Smooth muscle cell (in vitro differentiated cells): Measurements from ENCODE around the gene CCL11. TPM values are rescaled to one million over a fixed set of nuclear protein-coding genes. Genes with fewer than 3 reads are reported as not detected.
"Not testable (repeated sequence)": the region's sequence is repeated elsewhere in the genome, so short reads cannot be mapped to it uniquely, and the experiment has no call there.

Experiments
- DNase-seq: peaks from one replicate; lab custom pipeline; 2025; ENCODE audit not compliant: unreplicated experiment; lab: John Stamatoyannopoulos, UW
- H2AFZ ChIP-seq: fragments of 200-600 bp; sonication (generic); 2 replicates; pipeline ENCODE4 v1.6.0; 2016; ENCODE audit warnings: antibody characterized with exemption, low read depth, mild to moderate bottlenecking
- H3F3A ChIP-seq: fragments of 200-600 bp; sonication (generic); 2 replicates; pipeline ENCODE4 v1.6.0; 2017; ENCODE audit warnings: antibody characterized with exemption, low read depth
- H3K27ac ChIP-seq: fragments of 200-600 bp; sonication (generic); 2 replicates; pipeline ENCODE4 v1.5.1; 2016; ENCODE audit warnings: low read depth, mild to moderate bottlenecking
- H3K27me3 ChIP-seq: fragments of 200-600 bp; sonication (generic); 2 replicates; pipeline ENCODE4 v1.6.1; 2016; ENCODE audit warnings: low read depth, mild to moderate bottlenecking
- H3K36me3 ChIP-seq: fragments of 200-600 bp; sonication (generic); 2 replicates; pipeline ENCODE4 v1.5.1; 2016; ENCODE audit warnings: low read depth
- H3K4me1 ChIP-seq: fragments of 200-600 bp; sonication (generic); 2 replicates; pipeline ENCODE4 v1.5.1; 2016; ENCODE audit warnings: low read depth
- H3K4me2 ChIP-seq: fragments of 200-600 bp; sonication (generic); 2 replicates; pipeline ENCODE4 v1.6.0; 2016; ENCODE audit warnings: mild to moderate bottlenecking
- H3K4me3 ChIP-seq: fragments of 200-600 bp; sonication (generic); 2 replicates; pipeline ENCODE4 v1.5.1; 2016; ENCODE audit warnings: mild to moderate bottlenecking
- H3K79me2 ChIP-seq: fragments of 200-600 bp; sonication (generic); 2 replicates; pipeline ENCODE4 v1.6.0; 2016; ENCODE audit warnings: low read depth, mild to moderate bottlenecking
- H3K9ac ChIP-seq: fragments of 200-600 bp; sonication (generic); 2 replicates; pipeline ENCODE4 v1.6.0; 2016; ENCODE audit warnings: low read depth
- H3K9me3 ChIP-seq: fragments of 200-600 bp; sonication (generic); replicated peaks from 2 replicates; pipeline ENCODE4 v1.5.1; 2016; ENCODE audit warnings: low read depth
- H4K20me1 ChIP-seq: fragments of 200-600 bp; sonication (generic); 2 replicates; pipeline ENCODE4 v1.6.0; 2016; ENCODE audit warnings: low read depth
- CTCF ChIP-seq: fragments of 200-600 bp; sonication (generic); IDR thresholded peaks from 2 replicates; pipeline ENCODE4 v1.5.1; 2017; ENCODE audit warnings: borderline replicate concordance, mild to moderate bottlenecking, antibody characterized with exemption; ENCODE audit not compliant: insufficient read depth, poor library complexity, severe bottlenecking
- WGBS: methylation state at CpG from one replicate; pipeline ENCODE4 v1.1.7; 2016; ENCODE audit warnings: low lambda C conversion rate; 5-methylcytosine and 5-hydroxymethylcytosine counted together
- polyA plus RNA-seq: library from polyadenylated mRNA; unstranded; fragments of >200 nt; fragmentation: Nextera tagmentation; extraction: Ambion mirVana; gene quantifications from 2 replicates; pipeline ENCODE4 v1.2.1, GENCODE V29; 2016
- total RNA-seq: library from RNA; depleted of rRNA; stranded (reverse); fragments of >200 nt; gene quantifications from 2 replicates; pipeline ENCODE4 v1.2.3, GENCODE V29; 2014

CCL11 gene
- total and polyA plus RNA-seq, 2 experiments from 2014 or later, result not detected

- no peak overlapping the region for H2AFZ ChIP-seq
- H3K4me2 ChIP-seq, result no peak overlapping the region
- no peak for TF ChIP-seq CTCF
These were observed 28.7 kb downstream of the CCL11 start for GRCh38 chr17:34314279-34314678.

GRCh38 chr17:34318474-34318873 lies 32.9 kb downstream of the CCL11 start:
- Histone ChIP-seq H4K20me1 (no peaks in the 10 kb centered on the region), H3K79me2 (no peaks in the 10 kb centered on the region), H3K9me3 (no peaks in the 10 kb centered on the region), H3F3A (no peaks in the 10 kb centered on the region), H3K36me3 (no peaks in the 10 kb centered on the region), H3K4me3 (no peak overlapping the region), H3K4me1 (no peaks in the 10 kb centered on the region), H2AFZ (no peak overlapping the region), H3K27me3 (peaks cover 12% of the 10 kb centered on the region), H3K27ac (no peak overlapping the region), H3K9ac (no peak overlapping the region), H3K4me2 (no peak overlapping the region)
- 72% methylated on average over 3 of the region's 3 CpGs for WGBS
- no peak for DNase-seq
- no peak for TF ChIP-seq CTCF

More at GRCh38 chr17:34314279-34314678, 28.7 kb downstream of the CCL11 start:
- Histone ChIP-seq H3K4me1 (no peaks in the 10 kb centered on the region), H4K20me1 (no peaks in the 10 kb centered on the region), H3K27ac (no peak overlapping the region), H3K79me2 (no peaks in the 10 kb centered on the region), H3K9ac (no peak overlapping the region), H3K36me3 (no peaks in the 10 kb centered on the region), H3K27me3 (peaks cover 12% of the 10 kb centered on the region), H3K9me3 (no peaks in the 10 kb centered on the region), H3K4me3 (no peak overlapping the region), H3F3A (no peaks in the 10 kb centered on the region)
- WGBS, result 80% methylated on average over 4 of the region's 4 CpGs
- no peak for DNase-seq

- Histone ChIP-seq H3K9me3 (no peaks in the 10 kb centered on the region), H2AFZ (no peak within 1 kb of the TSS), H3K4me1 (no peaks in the 10 kb centered on the region), H3K36me3 (no peaks in the 10 kb centered on the region), H3K9ac (no peak within 1 kb of the TSS), H3K4me2 (no peak within 1 kb of the TSS), H3F3A (no peaks in the 10 kb centered on the region), H3K4me3 (no peak within 1 kb of the TSS), H3K27me3 (peaks cover 12% of the 10 kb centered on the region), H3K27ac (no peak within 1 kb of the TSS), H4K20me1 (no peaks in the 10 kb centered on the region), H3K79me2 (no peaks in the 10 kb centered on the region)
- WGBS, result 82% methylated on average over 2 of the region's 2 CpGs
- DNase-seq, result no peak
- TF ChIP-seq CTCF, result no peak
These were observed 33.5 kb downstream of the CCL11 start, which contains the start of gene CCL8 for GRCh38 chr17:34319039-34319483. Gene CCL8, plus strand, starts transcription at chr17:34319435. Its CDS starts 67 bp downstream, at chr17:34319502.

GRCh38 chr17:34321964-34322363 lies 36.4 kb downstream of the CCL11 start:
- no peak for TF ChIP-seq CTCF
- Histone ChIP-seq H3K9me3 (no peaks in the 10 kb centered on the region), H3F3A (no peaks in the 10 kb centered on the region), H3K79me2 (no peaks in the 10 kb centered on the region), H3K36me3 (no peaks in the 10 kb centered on the region), H3K4me2 (no peak overlapping the region), H3K4me3 (no peak overlapping the region), H2AFZ (no peak overlapping the region), H3K27me3 (no peaks in the 10 kb centered on the region), H4K20me1 (no peaks in the 10 kb centered on the region), H3K27ac (no peak overlapping the region), H3K4me1 (no peaks in the 10 kb centered on the region), H3K9ac (no peak overlapping the region)
- DNase-seq, result no peak

- H3K4me1 ChIP-seq, H3K27ac ChIP-seq, H3K27me3 ChIP-seq, H3K9ac ChIP-seq, H3K4me2 ChIP-seq, H3F3A ChIP-seq, H3K9me3 ChIP-seq, H3K4me3 ChIP-seq, H4K20me1 ChIP-seq, H2AFZ ChIP-seq, H3K36me3 ChIP-seq, H3K79me2 ChIP-seq, DNase-seq: not testable (repeated sequence)
- WGBS, result 53% methylated on average over 4 of the region's 4 CpGs
These were observed 42.0 kb downstream of the CCL11 start for GRCh38 chr17:34327580-34327979.
